SK-N-MC (cell line): ENCODE results near the gene LATS2.

ENCODE experiments used
- EZH2 ChIP-seq: fragments of 200-600 bp; sonication (generic); IDR thresholded peaks from one replicate; pipeline ENCODE4 v1.6.1; 2017; ENCODE audit warnings: antibody characterized with exemption
- FOXP2 ChIP-seq: optimal IDR thresholded peaks from 2 replicates; pipeline ENCODE3; 2011; ENCODE audit warnings: mild to moderate bottlenecking, moderate library complexity; ENCODE audit not compliant: insufficient read depth; ENCODE audit errors: extremely low read length, control extremely low read depth
- POLR2AphosphoS5 ChIP-seq: IDR thresholded peaks from 2 replicates; pipeline ENCODE4 v1.6.1; 2012; ENCODE audit warnings: mild to moderate bottlenecking, low read depth, low read length, borderline replicate concordance

- TF ChIP-seq EZH2 (no peak), POLR2AphosphoS5 (no peak), FOXP2 (no peak)
These were observed 87.4 kb downstream of the LATS2 start for GRCh38 chr13:20973886-20974425.
